ENCODE measurements around the gene NR2C2.

DNA sequence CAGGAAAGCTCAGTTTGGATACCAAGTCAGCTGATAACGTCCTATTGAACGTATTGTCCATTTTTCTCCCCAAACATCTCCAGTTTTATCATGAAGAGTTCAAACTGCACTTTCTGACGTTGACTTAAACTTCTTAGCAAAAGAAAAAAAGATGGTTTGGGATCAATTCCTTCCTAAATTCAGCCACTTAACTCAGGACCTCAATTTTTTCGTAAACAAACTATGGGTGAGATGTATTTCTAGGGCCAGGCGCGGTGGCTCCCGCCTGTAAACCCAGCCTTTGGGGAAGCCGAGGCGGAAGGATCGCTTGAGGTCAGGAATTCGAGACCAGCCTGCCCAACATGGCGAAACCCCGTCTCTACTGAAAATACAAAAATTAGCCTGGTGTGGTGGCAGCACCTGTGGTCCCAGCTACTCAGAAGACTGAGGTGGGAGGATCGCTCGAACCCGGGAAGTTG is 118.2 kb downstream of the NR2C2 start:
- TF ChIP-seq, protein P1, sequence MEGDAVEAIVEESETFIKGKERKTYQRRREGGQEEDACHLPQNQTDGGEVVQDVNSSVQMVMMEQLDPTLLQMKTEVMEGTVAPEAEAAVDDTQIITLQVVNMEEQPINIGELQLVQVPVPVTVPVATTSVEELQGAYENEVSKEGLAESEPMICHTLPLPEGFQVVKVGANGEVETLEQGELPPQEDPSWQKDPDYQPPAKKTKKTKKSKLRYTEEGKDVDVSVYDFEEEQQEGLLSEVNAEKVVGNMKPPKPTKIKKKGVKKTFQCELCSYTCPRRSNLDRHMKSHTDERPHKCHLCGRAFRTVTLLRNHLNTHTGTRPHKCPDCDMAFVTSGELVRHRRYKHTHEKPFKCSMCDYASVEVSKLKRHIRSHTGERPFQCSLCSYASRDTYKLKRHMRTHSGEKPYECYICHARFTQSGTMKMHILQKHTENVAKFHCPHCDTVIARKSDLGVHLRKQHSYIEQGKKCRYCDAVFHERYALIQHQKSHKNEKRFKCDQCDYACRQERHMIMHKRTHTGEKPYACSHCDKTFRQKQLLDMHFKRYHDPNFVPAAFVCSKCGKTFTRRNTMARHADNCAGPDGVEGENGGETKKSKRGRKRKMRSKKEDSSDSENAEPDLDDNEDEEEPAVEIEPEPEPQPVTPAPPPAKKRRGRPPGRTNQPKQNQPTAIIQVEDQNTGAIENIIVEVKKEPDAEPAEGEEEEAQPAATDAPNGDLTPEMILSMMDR (IDR thresholded peaks at IDR 0.05): no peak
- TF ChIP-seq POLR2A (IDR thresholded peaks at IDR 0.05) (no peak), POLR2AphosphoS5 (IDR thresholded peaks at IDR 0.05) (no peak), EP300 (IDR thresholded peaks at IDR 0.05; ENCODE audit: low read depth) (no peak)

All from transverse colon (tissue), 4 donors.